Stimulated activated CD8-positive, alpha-beta memory T cell treated with anti-CD3 and anti-CD28 coated beads, Interleukin-12 subunit alpha, Interleukin-12 subunit beta, amount 100 ng/mL, for 24 hours (primary cell): ENCODE measurements around the gene TRIO.
"Not testable (repeated sequence)": the region's sequence is repeated elsewhere in the genome, so short reads cannot be mapped to it uniquely, and the experiment has no call there.

ENCODE experiments used
- DNase-seq: peaks from one replicate; pipeline ENCODE4 v3.0.0-alpha.2; 2020; ENCODE audit errors: extremely low read depth

The TRIO gene

GRCh38 chr5:14142827-14143545, at the start of gene TRIO:
TSS of gene TRIO (plus strand) at chr5:14143342. CDS start at chr5:14143726, 384 bp downstream.
- DNase-seq, result peak; percentile 58

- DNase-seq, result not testable (repeated sequence)
Measured at GRCh38 chr5:14097380-14097779, 45.8 kb upstream of the TRIO start.

- no peak for DNase-seq
Measured at GRCh38 chr5:14097998-14098471, 45.1 kb upstream of the TRIO start.

- no peak for DNase-seq
Measured at GRCh38 chr5:14100281-14100680, 42.9 kb upstream of the TRIO start.

GRCh38 chr5:14101922-14102321, 41.2 kb upstream of the TRIO start:
- DNase-seq, result no peak

GRCh38 chr5:14102666-14103065, 40.5 kb upstream of the TRIO start:
- DNase-seq, result no peak

- DNase-seq, result no peak
Measured at GRCh38 chr5:14105718-14106410, 37.3 kb upstream of the TRIO start.

GRCh38 chr5:14107536-14107935, 35.6 kb upstream of the TRIO start:
- DNase-seq, result no peak

GRCh38 chr5:14108170-14108996, 34.8 kb upstream of the TRIO start:
- DNase-seq, result no peak

- no peak for DNase-seq
Measured at GRCh38 chr5:14109041-14109747, 33.9 kb upstream of the TRIO start.

GRCh38 chr5:14109771-14110170, 33.4 kb upstream of the TRIO start:
- no peak for DNase-seq

- no peak for DNase-seq
Measured at GRCh38 chr5:14110196-14110595, 32.9 kb upstream of the TRIO start.

GRCh38 chr5:14110680-14111079, 32.5 kb upstream of the TRIO start:
- DNase-seq, result no peak

GRCh38 chr5:14112998-14113652, 30.0 kb upstream of the TRIO start:
- no peak for DNase-seq

- DNase-seq, result no peak
Measured at GRCh38 chr5:14114615-14115251, 28.4 kb upstream of the TRIO start.

GRCh38 chr5:14115323-14115895, 27.7 kb upstream of the TRIO start:
- DNase-seq, result no peak

GRCh38 chr5:14118551-14119320, 24.4 kb upstream of the TRIO start:
- no peak for DNase-seq

GRCh38 chr5:14120176-14120575, 23.0 kb upstream of the TRIO start:
- DNase-seq, result no peak

- DNase-seq, result no peak
Measured at GRCh38 chr5:14121552-14121951, 21.6 kb upstream of the TRIO start.

GRCh38 chr5:14122089-14122488, 21.1 kb upstream of the TRIO start:
- DNase-seq, result no peak
